HepG2 (cell line): ENCODE data around the gene HRC. TPM values are rescaled to one million over a fixed set of nuclear protein-coding genes. Genes with fewer than 3 reads are reported as not detected.

ENCODE experiments used
- CENPX ChIP-seq: sonication (generic); formaldehyde crosslinking; IDR thresholded peaks from 2 replicates; pipeline ENCODE4 v1.9.0; 2021; ENCODE audit warnings: mild to moderate bottlenecking, missing genetic modification reagents, moderate library complexity
- GMEB2 ChIP-seq: IDR thresholded peaks from 2 replicates; pipeline ENCODE4 v1.6.1; 2016; ENCODE audit warnings: missing biosample characterization, missing genetic modification reagents, low read depth
- GTF3A ChIP-seq: sonication (generic); formaldehyde crosslinking; conservative IDR thresholded peaks from 2 replicates; pipeline ENCODE4 v1.4.0; 2020; ENCODE audit warnings: mild to moderate bottlenecking, missing genetic modification reagents
- HIC2 ChIP-seq: sonication (generic); formaldehyde crosslinking; IDR thresholded peaks from 2 replicates; pipeline ENCODE4 v1.9.0; 2022; ENCODE audit warnings: low read depth, missing genetic modification reagents
- MTF2 ChIP-seq: sonication (generic); formaldehyde crosslinking; IDR thresholded peaks from 2 replicates; pipeline ENCODE4 v1.5.0; 2020; ENCODE audit warnings: missing genetic modification reagents, borderline replicate concordance
- ZBTB37 ChIP-seq: sonication (generic); formaldehyde crosslinking; IDR thresholded peaks from 2 replicates; pipeline ENCODE4 v1.4.0; 2020; ENCODE audit warnings: mild to moderate bottlenecking, missing genetic modification reagents
- ZBTB4 ChIP-seq: sonication (generic); formaldehyde crosslinking; IDR thresholded peaks from 2 replicates; pipeline ENCODE4 v1.4.0; 2020; ENCODE audit warnings: missing genetic modification reagents, mild to moderate bottlenecking, borderline replicate concordance
- ZFYVE20 ChIP-seq: sonication (generic); formaldehyde crosslinking; IDR thresholded peaks from 2 replicates; pipeline ENCODE4 v1.8.0; 2023; ENCODE audit warnings: low read depth, mild to moderate bottlenecking, moderate library complexity, missing genetic modification reagents, borderline replicate concordance
- ZNF281 ChIP-seq: sonication (generic); formaldehyde crosslinking; IDR thresholded peaks from 2 replicates; pipeline ENCODE4 v1.4.0; 2020; ENCODE audit warnings: missing genetic modification reagents, borderline replicate concordance
- ZNF282 ChIP-seq: fragments of 450-650 bp; IDR thresholded peaks from 2 replicates; pipeline ENCODE4 v1.6.1; 2018; ENCODE audit not compliant: partially characterized antibody
- ZNF557 ChIP-seq: sonication (generic); formaldehyde crosslinking; IDR thresholded peaks from 2 replicates; pipeline ENCODE4 v1.4.0; 2020; ENCODE audit warnings: missing genetic modification reagents
- ZNF879 ChIP-seq: sonication (generic); formaldehyde crosslinking; IDR thresholded peaks from 2 replicates; pipeline ENCODE4 v1.8.1; 2023; ENCODE audit warnings: missing genetic modification reagents
- polyA plus RNA-seq, 8 experiments: library from polyadenylated mRNA; depleted of rRNA in 3 of 8; stranded (reverse) in 7 of 8; unstranded in 1 of 8; fragments of >200 nt; fragmentation: Illumina TruSeq in 4 of 8; extraction: Trizol in 4 of 8; gene quantifications; 2 replicates each; pipeline versions ENCODE4 v1.2.1 to v1.2.3, GENCODE V29; 2011 to 2016; ENCODE audit warnings: low read depth in 4 of 8, missing spikeins in 1 of 8, mixed read lengths in 1 of 8; ENCODE audit not compliant: insufficient read depth in 1 of 8
- total RNA-seq, 5 experiments: library from RNA; depleted of rRNA; stranded (reverse); fragments of >200 nt; fragmentation: Illumina TruSeq; extraction: Trizol; gene quantifications; 2 replicates each; pipeline ENCODE4 v1.2.3, GENCODE V29; 2016; ENCODE audit warnings: low read depth in 1 of 5

The HRC gene
- total and polyA plus RNA-seq, 2 of the 13 experiments (the other 11 are each of a cell fraction or from before 2014, with no cell fraction given): 3.6 to 15.4 TPM

GRCh38 chr19:49118565-49119410, 36.4 kb downstream of the HRC start, which contains the start of gene C19orf73 (continued):
- TF ChIP-seq ZBTB4 (CRISPR knock-in tag) (no peak), ZFYVE20 (CRISPR knock-in tag) (no peak), GTF3A (CRISPR knock-in tag) (no peak), CENPX (CRISPR knock-in tag) (no peak), GMEB2 (0 out of 2 replicates have a peak, but pooled peaks have one; percentile 19), MTF2 (CRISPR knock-in tag) (no peak), ZNF557 (CRISPR knock-in tag) (0 out of 2 replicates have a peak, but pooled peaks have one; percentile 65), HIC2 (CRISPR knock-in tag) (no peak), ZNF282 (no peak), ZBTB37 (CRISPR knock-in tag) (no peak), ZNF281 (CRISPR knock-in tag) (no peak), ZNF879 (CRISPR knock-in tag) (0 out of 2 replicates have a peak, but pooled peaks have one; percentile 55)
